Measurements from ENCODE around the gene ZSCAN5A. TPM values are rescaled to one million over a fixed set of nuclear protein-coding genes. Genes with fewer than 3 reads are reported as not detected.

The ZSCAN5A gene
- total and polyA plus RNA-seq, 9 of the 15 experiments (the other 6 are each of a cell fraction or from before 2014, with no cell fraction given): 5.8 to 15.3 (median 11.8) TPM

DNA sequence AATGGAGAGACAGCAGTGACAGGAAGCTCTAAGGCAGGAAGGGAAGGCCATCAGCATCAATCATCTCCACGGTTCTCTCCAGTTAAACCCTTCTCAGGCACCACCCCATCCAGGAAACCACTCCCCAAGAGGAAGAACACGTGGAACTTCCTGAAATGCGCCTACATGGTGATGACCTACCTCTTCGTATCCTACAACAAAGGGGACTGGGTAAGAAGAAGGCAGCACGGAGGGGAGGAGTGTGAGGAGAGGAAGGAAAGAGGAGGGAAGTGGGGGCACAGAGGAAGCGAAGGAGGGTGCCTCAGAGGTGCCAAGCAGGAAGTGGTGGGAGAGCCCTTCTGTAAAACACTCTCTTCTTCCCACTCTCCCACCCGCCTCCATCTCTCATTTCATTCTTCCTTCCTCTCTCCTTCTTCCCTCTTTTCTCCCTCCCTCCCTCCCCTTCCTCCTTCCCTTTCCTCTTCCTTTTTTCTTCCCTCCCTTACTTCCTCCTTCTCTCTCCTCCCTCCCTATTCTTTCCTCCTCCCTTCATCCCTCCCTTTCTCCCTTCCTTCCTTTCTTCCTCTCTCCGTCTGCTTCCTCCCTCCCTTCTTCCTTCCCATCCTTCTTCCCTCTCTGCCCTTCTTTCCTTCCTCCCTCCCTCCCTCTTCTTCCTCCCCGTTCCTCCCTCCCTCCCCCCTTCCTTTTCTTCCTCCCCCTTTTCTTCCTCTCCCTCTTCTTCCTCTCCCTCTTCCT lies 12.6 kb downstream of the ZSCAN5A start (continued):
- TF ChIP-seq, protein P1, sequence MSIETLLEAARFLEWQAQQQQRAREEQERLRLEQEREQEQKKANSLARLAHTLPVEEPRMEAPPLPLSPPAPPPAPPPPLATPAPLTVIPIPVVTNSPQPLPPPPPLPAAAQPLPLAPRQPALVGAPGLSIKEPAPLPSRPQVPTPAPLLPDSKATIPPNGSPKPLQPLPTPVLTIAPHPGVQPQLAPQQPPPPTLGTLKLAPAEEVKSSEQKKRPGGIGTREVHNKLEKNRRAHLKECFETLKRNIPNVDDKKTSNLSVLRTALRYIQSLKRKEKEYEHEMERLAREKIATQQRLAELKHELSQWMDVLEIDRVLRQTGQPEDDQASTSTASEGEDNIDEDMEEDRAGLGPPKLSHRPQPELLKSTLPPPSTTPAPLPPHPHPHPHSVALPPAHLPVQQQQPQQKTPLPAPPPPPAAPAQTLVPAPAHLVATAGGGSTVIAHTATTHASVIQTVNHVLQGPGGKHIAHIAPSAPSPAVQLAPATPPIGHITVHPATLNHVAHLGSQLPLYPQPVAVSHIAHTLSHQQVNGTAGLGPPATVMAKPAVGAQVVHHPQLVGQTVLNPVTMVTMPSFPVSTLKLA (conservative IDR thresholded peaks at IDR 0.05): 0 out of 4 replicates have a peak, but pooled peaks of 1 of the 2 experiments have one; percentile 34
- TF ChIP-seq, protein P2, sequence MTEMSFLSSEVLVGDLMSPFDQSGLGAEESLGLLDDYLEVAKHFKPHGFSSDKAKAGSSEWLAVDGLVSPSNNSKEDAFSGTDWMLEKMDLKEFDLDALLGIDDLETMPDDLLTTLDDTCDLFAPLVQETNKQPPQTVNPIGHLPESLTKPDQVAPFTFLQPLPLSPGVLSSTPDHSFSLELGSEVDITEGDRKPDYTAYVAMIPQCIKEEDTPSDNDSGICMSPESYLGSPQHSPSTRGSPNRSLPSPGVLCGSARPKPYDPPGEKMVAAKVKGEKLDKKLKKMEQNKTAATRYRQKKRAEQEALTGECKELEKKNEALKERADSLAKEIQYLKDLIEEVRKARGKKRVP (CRISPR knock-in tag; IDR thresholded peaks at IDR 0.05): no peak
- TF ChIP-seq PHF21A (IDR thresholded peaks at IDR 0.05; ENCODE audit: borderline replicate concordance, low read depth): no peak
- TF ChIP-seq HNRNPL (IDR thresholded peaks at IDR 0.05; ENCODE audit: low read depth, low read length): no peak
- TF ChIP-seq ZNF589 (CRISPR knock-in tag; IDR thresholded peaks at IDR 0.05; ENCODE audit: low read depth): no peak
- TF ChIP-seq, protein P3, sequence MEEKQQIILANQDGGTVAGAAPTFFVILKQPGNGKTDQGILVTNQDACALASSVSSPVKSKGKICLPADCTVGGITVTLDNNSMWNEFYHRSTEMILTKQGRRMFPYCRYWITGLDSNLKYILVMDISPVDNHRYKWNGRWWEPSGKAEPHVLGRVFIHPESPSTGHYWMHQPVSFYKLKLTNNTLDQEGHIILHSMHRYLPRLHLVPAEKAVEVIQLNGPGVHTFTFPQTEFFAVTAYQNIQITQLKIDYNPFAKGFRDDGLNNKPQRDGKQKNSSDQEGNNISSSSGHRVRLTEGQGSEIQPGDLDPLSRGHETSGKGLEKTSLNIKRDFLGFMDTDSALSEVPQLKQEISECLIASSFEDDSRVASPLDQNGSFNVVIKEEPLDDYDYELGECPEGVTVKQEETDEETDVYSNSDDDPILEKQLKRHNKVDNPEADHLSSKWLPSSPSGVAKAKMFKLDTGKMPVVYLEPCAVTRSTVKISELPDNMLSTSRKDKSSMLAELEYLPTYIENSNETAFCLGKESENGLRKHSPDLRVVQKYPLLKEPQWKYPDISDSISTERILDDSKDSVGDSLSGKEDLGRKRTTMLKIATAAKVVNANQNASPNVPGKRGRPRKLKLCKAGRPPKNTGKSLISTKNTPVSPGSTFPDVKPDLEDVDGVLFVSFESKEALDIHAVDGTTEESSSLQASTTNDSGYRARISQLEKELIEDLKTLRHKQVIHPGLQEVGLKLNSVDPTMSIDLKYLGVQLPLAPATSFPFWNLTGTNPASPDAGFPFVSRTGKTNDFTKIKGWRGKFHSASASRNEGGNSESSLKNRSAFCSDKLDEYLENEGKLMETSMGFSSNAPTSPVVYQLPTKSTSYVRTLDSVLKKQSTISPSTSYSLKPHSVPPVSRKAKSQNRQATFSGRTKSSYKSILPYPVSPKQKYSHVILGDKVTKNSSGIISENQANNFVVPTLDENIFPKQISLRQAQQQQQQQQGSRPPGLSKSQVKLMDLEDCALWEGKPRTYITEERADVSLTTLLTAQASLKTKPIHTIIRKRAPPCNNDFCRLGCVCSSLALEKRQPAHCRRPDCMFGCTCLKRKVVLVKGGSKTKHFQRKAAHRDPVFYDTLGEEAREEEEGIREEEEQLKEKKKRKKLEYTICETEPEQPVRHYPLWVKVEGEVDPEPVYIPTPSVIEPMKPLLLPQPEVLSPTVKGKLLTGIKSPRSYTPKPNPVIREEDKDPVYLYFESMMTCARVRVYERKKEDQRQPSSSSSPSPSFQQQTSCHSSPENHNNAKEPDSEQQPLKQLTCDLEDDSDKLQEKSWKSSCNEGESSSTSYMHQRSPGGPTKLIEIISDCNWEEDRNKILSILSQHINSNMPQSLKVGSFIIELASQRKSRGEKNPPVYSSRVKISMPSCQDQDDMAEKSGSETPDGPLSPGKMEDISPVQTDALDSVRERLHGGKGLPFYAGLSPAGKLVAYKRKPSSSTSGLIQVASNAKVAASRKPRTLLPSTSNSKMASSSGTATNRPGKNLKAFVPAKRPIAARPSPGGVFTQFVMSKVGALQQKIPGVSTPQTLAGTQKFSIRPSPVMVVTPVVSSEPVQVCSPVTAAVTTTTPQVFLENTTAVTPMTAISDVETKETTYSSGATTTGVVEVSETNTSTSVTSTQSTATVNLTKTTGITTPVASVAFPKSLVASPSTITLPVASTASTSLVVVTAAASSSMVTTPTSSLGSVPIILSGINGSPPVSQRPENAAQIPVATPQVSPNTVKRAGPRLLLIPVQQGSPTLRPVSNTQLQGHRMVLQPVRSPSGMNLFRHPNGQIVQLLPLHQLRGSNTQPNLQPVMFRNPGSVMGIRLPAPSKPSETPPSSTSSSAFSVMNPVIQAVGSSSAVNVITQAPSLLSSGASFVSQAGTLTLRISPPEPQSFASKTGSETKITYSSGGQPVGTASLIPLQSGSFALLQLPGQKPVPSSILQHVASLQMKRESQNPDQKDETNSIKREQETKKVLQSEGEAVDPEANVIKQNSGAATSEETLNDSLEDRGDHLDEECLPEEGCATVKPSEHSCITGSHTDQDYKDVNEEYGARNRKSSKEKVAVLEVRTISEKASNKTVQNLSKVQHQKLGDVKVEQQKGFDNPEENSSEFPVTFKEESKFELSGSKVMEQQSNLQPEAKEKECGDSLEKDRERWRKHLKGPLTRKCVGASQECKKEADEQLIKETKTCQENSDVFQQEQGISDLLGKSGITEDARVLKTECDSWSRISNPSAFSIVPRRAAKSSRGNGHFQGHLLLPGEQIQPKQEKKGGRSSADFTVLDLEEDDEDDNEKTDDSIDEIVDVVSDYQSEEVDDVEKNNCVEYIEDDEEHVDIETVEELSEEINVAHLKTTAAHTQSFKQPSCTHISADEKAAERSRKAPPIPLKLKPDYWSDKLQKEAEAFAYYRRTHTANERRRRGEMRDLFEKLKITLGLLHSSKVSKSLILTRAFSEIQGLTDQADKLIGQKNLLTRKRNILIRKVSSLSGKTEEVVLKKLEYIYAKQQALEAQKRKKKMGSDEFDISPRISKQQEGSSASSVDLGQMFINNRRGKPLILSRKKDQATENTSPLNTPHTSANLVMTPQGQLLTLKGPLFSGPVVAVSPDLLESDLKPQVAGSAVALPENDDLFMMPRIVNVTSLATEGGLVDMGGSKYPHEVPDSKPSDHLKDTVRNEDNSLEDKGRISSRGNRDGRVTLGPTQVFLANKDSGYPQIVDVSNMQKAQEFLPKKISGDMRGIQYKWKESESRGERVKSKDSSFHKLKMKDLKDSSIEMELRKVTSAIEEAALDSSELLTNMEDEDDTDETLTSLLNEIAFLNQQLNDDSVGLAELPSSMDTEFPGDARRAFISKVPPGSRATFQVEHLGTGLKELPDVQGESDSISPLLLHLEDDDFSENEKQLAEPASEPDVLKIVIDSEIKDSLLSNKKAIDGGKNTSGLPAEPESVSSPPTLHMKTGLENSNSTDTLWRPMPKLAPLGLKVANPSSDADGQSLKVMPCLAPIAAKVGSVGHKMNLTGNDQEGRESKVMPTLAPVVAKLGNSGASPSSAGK (IDR thresholded peaks at IDR 0.05): no peak
- TF ChIP-seq TRIM24 (IDR thresholded peaks at IDR 0.05): no peak
- no peak for TF ChIP-seq HCFC1 (IDR thresholded peaks at IDR 0.05; ENCODE audit: low read depth, low read length)
- TF ChIP-seq ZNF263 (CRISPR knock-in tag; IDR thresholded peaks at IDR 0.05; ENCODE audit: borderline replicate concordance): no peak
- TF ChIP-seq, protein P4, sequence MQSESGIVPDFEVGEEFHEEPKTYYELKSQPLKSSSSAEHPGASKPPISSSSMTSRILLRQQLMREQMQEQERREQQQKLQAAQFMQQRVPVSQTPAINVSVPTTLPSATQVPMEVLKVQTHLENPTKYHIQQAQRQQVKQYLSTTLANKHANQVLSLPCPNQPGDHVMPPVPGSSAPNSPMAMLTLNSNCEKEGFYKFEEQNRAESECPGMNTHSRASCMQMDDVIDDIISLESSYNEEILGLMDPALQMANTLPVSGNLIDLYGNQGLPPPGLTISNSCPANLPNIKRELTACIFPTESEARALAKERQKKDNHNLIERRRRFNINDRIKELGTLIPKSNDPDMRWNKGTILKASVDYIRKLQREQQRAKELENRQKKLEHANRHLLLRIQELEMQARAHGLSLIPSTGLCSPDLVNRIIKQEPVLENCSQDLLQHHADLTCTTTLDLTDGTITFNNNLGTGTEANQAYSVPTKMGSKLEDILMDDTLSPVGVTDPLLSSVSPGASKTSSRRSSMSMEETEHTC (IDR thresholded peaks at IDR 0.05): no peak

Measured in K562 (cell line).